Astrocyte (in vitro differentiated cells and primary cell): ENCODE results near the gene SFSWAP. TPM values are rescaled to one million over a fixed set of nuclear protein-coding genes. Genes with fewer than 3 reads are reported as not detected.
"Not testable (repeated sequence)": the region's sequence is repeated elsewhere in the genome, so short reads cannot be mapped to it uniquely, and the experiment has no call there.

Experiments used
- DNase-seq: peaks from one replicate; pipeline ENCODE4 v3.0.0-alpha.2; 2010; ENCODE audit warnings: low read depth
- FAIRE-seq: peaks from 2 replicates; lab custom pipeline; 2011; peaks lifted over from hg19 to GRCh38; lab: Jason Lieb, UNC
- H2AFZ ChIP-seq: 2 replicates; pipeline ENCODE4 v1.6.0; 2012; ENCODE audit warnings: low read depth, low read length, inconsistent platforms
- H3K27ac ChIP-seq: 2 replicates; pipeline ENCODE4 v1.5.1; 2011; ENCODE audit warnings: low read depth, low read length, inconsistent platforms
- H3K27me3 ChIP-seq: 2 replicates; pipeline ENCODE4 v1.6.0; 2011; ENCODE audit warnings: low read length, inconsistent platforms; ENCODE audit not compliant: insufficient read depth
- H3K36me3 ChIP-seq: 2 replicates; pipeline ENCODE4 v1.5.1; 2011; ENCODE audit warnings: low read length, inconsistent platforms; ENCODE audit not compliant: insufficient read depth
- H3K4me1 ChIP-seq: 2 replicates; pipeline ENCODE4 v1.5.1; 2011; ENCODE audit warnings: low read length, inconsistent platforms; ENCODE audit not compliant: insufficient read depth
- H3K4me2 ChIP-seq: 2 replicates; pipeline ENCODE4 v1.6.0; 2012; ENCODE audit warnings: low read length, inconsistent platforms
- H3K4me3 ChIP-seq: 2 replicates; pipeline ENCODE4 v1.5.1; 2011; ENCODE audit warnings: low read depth, mild to moderate bottlenecking, low read length, inconsistent platforms; ENCODE audit not compliant: insufficient read depth
- H3K79me2 ChIP-seq: 2 replicates; pipeline ENCODE4 v1.6.0; 2012; ENCODE audit warnings: mild to moderate bottlenecking, low read length, inconsistent platforms; ENCODE audit not compliant: insufficient read depth
- H3K9ac ChIP-seq: 2 replicates; pipeline ENCODE4 v1.6.0; 2012; ENCODE audit warnings: mild to moderate bottlenecking, low read length, inconsistent platforms
- H3K9me3 ChIP-seq: 2 replicates; pipeline ENCODE4 v1.5.1; 2012; ENCODE audit warnings: low read depth, mild to moderate bottlenecking, low read length, inconsistent platforms; ENCODE audit not compliant: insufficient read depth
- H4K20me1 ChIP-seq: 2 replicates; pipeline ENCODE4 v1.6.0; 2012; ENCODE audit warnings: low read length, inconsistent platforms; ENCODE audit not compliant: insufficient read depth
- H3K27ac Mint-ChIP-seq: one replicate; pipeline ENCODE4 v1.8.0; 2021; ENCODE audit warnings: mild to moderate bottlenecking, mixed read lengths; ENCODE audit not compliant: unreplicated experiment
- H3K27me3 Mint-ChIP-seq: one replicate; pipeline ENCODE4 v1.8.0; 2021; ENCODE audit warnings: low read depth, mixed read lengths; ENCODE audit not compliant: unreplicated experiment
- H3K36me3 Mint-ChIP-seq: one replicate; pipeline ENCODE4 v1.8.0; 2021; ENCODE audit warnings: low read depth, mixed read lengths; ENCODE audit not compliant: unreplicated experiment
- H3K4me1 Mint-ChIP-seq: one replicate; pipeline ENCODE4 v1.8.0; 2021; ENCODE audit warnings: low read depth, mixed read lengths; ENCODE audit not compliant: unreplicated experiment
- H3K4me3 Mint-ChIP-seq: one replicate; pipeline ENCODE4 v1.8.0; 2021; ENCODE audit warnings: mild to moderate bottlenecking, moderate library complexity, mixed read lengths; ENCODE audit not compliant: unreplicated experiment
- H3K9me3 Mint-ChIP-seq: one replicate; pipeline ENCODE4 v1.8.0; 2021; ENCODE audit warnings: mild to moderate bottlenecking, mixed read lengths; ENCODE audit not compliant: unreplicated experiment
- CTCF ChIP-seq: IDR thresholded peaks from 2 replicates; pipeline ENCODE4 v1.5.1; 2011; ENCODE audit warnings: low read depth, mild to moderate bottlenecking, inconsistent platforms, low read length, moderate library complexity; ENCODE audit not compliant: insufficient read depth
- EZH2 ChIP-seq: IDR thresholded peaks from 2 replicates; pipeline ENCODE4 v1.6.1; 2012; ENCODE audit warnings: mild to moderate bottlenecking, low read length, inconsistent platforms; ENCODE audit not compliant: insufficient read depth
- total RNA-seq: library from RNA; stranded (reverse); gene quantifications from 2 replicates; pipeline ENCODE4 v1.2.1, GENCODE V29; 2021

The SFSWAP gene
- total RNA-seq, 1 donor from 2014 or later, result 35.7 TPM

DNA sequence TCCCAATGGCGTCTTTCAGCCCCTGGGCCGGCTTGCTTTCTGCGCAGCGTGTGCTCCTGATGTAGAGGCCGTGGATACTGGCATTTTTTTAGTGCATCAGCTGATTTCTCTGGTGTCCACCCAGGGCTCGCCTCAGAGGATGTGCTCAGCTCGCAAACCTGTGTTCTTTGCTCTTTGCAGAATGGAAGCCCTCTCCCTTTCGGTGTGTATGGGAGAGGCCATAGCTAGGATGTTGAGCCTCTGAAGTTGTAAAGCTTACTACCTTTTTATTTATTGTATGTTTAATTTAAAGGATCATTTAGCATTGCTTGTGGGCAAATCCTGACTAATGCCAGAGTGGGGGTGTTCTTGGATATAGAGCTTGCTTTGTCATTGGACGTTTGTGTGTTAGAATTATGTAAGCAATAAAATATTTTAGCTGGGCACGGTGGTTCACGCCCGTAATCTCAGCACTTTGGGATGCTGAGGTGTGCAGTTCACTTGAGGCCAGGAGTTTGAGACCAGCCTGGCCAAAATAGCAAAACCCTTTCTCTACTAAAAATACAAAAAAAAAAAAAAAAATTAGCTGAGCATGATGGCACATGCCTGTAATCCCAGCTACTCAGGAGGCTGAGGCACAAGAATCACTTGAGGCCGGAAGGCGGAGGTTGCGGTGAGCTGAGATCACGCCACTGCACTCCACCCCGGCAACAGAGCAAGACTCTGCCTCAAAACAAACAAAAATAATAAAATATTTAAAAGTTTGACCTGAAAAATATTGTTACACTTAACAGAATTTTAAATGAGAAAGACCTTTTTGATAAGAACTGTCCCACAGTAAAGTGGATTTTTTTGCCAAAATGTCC is 64.7 kb downstream of the SFSWAP start:
- H3K27me3 Mint-ChIP-seq, result no peaks in the 10 kb centered on the region
- Histone ChIP-seq H3K4me3 (no peak overlapping the region), H3K9me3 (no peaks in the 10 kb centered on the region), H3K9ac (peak overlapping the region; percentile 53), H3K27me3 (no peaks in the 10 kb centered on the region), H3K4me1 (peaks cover 24% of the 10 kb centered on the region), H2AFZ (no peak overlapping the region), H3K79me2 (peaks cover 9% of the 10 kb centered on the region), H3K36me3 (peaks cover 23% of the 10 kb centered on the region), H3K27ac (peak overlapping the region; percentile 57), H4K20me1 (no peaks in the 10 kb centered on the region), H3K4me2 (peak overlapping the region; percentile 53)
- no peak for DNase-seq
- no peak overlapping the region for H3K27ac Mint-ChIP-seq
- H3K4me1 Mint-ChIP-seq, result no peaks in the 10 kb centered on the region
- FAIRE-seq, result no peak
- no peak for TF ChIP-seq EZH2
- H3K4me3 Mint-ChIP-seq, result no peak overlapping the region
- H3K9me3 Mint-ChIP-seq, result no peaks in the 10 kb centered on the region
- H3K36me3 Mint-ChIP-seq, result peaks cover 17% of the 10 kb centered on the region

DNA sequence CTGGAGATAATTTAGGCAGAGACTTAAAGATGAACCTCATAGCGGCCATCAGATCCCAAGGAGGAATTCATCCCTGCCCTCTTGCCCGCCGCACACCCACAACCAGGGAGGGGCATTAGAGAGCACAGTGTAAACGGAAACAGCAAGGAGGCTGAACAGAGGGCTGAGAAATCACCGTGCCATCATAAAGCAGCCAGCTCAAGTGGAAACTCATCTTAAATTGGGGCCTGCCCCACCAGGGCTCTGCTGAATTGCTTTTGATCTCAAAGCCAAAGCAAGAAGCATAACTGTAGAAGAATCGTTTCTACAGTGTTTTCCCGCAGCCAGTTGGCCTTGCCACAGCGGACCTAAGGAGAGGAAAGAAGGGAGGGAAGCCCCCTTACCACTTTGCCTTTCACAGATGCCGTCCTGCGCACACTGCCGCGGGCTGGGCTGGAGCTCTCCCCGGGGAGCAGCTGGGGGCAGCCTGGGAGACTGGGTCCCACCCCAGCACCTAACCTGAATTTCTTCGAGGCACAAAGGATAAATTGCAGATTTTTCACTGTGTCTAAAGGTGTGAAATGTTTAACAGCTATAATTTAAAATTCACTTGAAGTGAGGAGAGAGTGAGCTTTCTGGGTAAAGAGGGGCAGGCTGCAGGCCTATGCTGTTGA is 65.5 kb downstream of the SFSWAP start:
- peaks cover 17% of the 10 kb centered on the region for H3K36me3 Mint-ChIP-seq
- Histone ChIP-seq H3K9ac (peak overlapping the region; percentile 53), H3K27ac (peak overlapping the region; percentile 15), H3K27me3 (no peaks in the 10 kb centered on the region), H4K20me1 (no peaks in the 10 kb centered on the region), H3K9me3 (no peaks in the 10 kb centered on the region), H3K36me3 (peaks cover 16% of the 10 kb centered on the region), H3K4me2 (no peak overlapping the region), H3K4me3 (no peak overlapping the region), H2AFZ (no peak overlapping the region), H3K4me1 (peaks cover 24% of the 10 kb centered on the region), H3K79me2 (peaks cover 9% of the 10 kb centered on the region)
- H3K27ac Mint-ChIP-seq, result no peak overlapping the region
- no peaks in the 10 kb centered on the region for H3K4me1 Mint-ChIP-seq
- DNase-seq (no peak), FAIRE-seq (no peak)
- TF ChIP-seq EZH2 (no peak), CTCF (no peak)
- H3K4me3 Mint-ChIP-seq, result no peak overlapping the region
- H3K27me3 Mint-ChIP-seq, result no peaks in the 10 kb centered on the region
- H3K9me3 Mint-ChIP-seq, result no peaks in the 10 kb centered on the region

- not testable (repeated sequence) for H3K4me3 Mint-ChIP-seq, H3K27me3 ChIP-seq, H3K9me3 Mint-ChIP-seq, H3K9me3 ChIP-seq, H3K27ac Mint-ChIP-seq, DNase-seq, H4K20me1 ChIP-seq, H3K4me2 ChIP-seq, H3K4me1 Mint-ChIP-seq, H3K27me3 Mint-ChIP-seq, H3K9ac ChIP-seq, H3K79me2 ChIP-seq, H2AFZ ChIP-seq, FAIRE-seq, H3K4me3 ChIP-seq, H3K27ac ChIP-seq
- H3K36me3 ChIP-seq, result peaks cover 18% of the 10 kb centered on the region
- peaks cover 13% of the 10 kb centered on the region for H3K36me3 Mint-ChIP-seq
- peaks cover 24% of the 10 kb centered on the region for H3K4me1 ChIP-seq
Measured at GRCh38 chr12:131777269-131777668, 66.4 kb downstream of the SFSWAP start.
